ENCODE results near the gene CDH13.

Gene CDH13

GRCh38 chr16:83269541-83269940, 642.8 kb downstream of the CDH13 start:
- no peak for DNase-seq

GRCh38 chr16:83270061-83270460, 643.3 kb downstream of the CDH13 start:
- no peak for DNase-seq

GRCh38 chr16:83270640-83271039, 643.9 kb downstream of the CDH13 start:
- no peak for DNase-seq

- DNase-seq: no peak
Measured at GRCh38 chr16:83271123-83271522, 644.4 kb downstream of the CDH13 start.

- DNase-seq: no peak
Measured at GRCh38 chr16:83271970-83272575, 645.3 kb downstream of the CDH13 start.

- no peak for DNase-seq
Measured at GRCh38 chr16:83272843-83273242, 646.1 kb downstream of the CDH13 start.

GRCh38 chr16:83273504-83274173, 646.9 kb downstream of the CDH13 start:
- no peak for DNase-seq

- no peak for DNase-seq
Measured at GRCh38 chr16:83279251-83279650, 652.5 kb downstream of the CDH13 start.

GRCh38 chr16:83285921-83286320, 659.2 kb downstream of the CDH13 start:
- DNase-seq: no peak

GRCh38 chr16:83296505-83296904, 669.7 kb downstream of the CDH13 start:
- no peak for DNase-seq

GRCh38 chr16:83298541-83298940, 671.8 kb downstream of the CDH13 start:
- no peak for DNase-seq

- no peak for DNase-seq
Measured at GRCh38 chr16:83300326-83300725, 673.6 kb downstream of the CDH13 start.

- no peak for DNase-seq
Measured at GRCh38 chr16:83301971-83302370, 675.2 kb downstream of the CDH13 start.

- DNase-seq: no peak
Measured at GRCh38 chr16:83302853-83303252, 676.1 kb downstream of the CDH13 start.

GRCh38 chr16:83305092-83305491, 678.3 kb downstream of the CDH13 start:
- no peak for DNase-seq

GRCh38 chr16:83306961-83307593, 680.3 kb downstream of the CDH13 start:
- DNase-seq: no peak

GRCh38 chr16:83307594-83307992, 680.8 kb downstream of the CDH13 start:
- DNase-seq: no peak

- no peak for DNase-seq
Measured at GRCh38 chr16:83308414-83308813, 681.6 kb downstream of the CDH13 start.

- no peak for DNase-seq
Measured at GRCh38 chr16:83310816-83311215, 684.0 kb downstream of the CDH13 start.

- DNase-seq: no peak
Measured at GRCh38 chr16:83312015-83312717, 685.4 kb downstream of the CDH13 start.

GRCh38 chr16:83312718-83313245, 686.0 kb downstream of the CDH13 start:
- DNase-seq: no peak

- DNase-seq: no peak
Measured at GRCh38 chr16:83315271-83315670, 688.5 kb downstream of the CDH13 start.

GRCh38 chr16:83316458-83316857, 689.7 kb downstream of the CDH13 start:
- DNase-seq: no peak

- no peak for DNase-seq
Measured at GRCh38 chr16:83318390-83318789, 691.6 kb downstream of the CDH13 start.
